ENCODE data around the gene AIMP1.

AIMP1 gene

DNA sequence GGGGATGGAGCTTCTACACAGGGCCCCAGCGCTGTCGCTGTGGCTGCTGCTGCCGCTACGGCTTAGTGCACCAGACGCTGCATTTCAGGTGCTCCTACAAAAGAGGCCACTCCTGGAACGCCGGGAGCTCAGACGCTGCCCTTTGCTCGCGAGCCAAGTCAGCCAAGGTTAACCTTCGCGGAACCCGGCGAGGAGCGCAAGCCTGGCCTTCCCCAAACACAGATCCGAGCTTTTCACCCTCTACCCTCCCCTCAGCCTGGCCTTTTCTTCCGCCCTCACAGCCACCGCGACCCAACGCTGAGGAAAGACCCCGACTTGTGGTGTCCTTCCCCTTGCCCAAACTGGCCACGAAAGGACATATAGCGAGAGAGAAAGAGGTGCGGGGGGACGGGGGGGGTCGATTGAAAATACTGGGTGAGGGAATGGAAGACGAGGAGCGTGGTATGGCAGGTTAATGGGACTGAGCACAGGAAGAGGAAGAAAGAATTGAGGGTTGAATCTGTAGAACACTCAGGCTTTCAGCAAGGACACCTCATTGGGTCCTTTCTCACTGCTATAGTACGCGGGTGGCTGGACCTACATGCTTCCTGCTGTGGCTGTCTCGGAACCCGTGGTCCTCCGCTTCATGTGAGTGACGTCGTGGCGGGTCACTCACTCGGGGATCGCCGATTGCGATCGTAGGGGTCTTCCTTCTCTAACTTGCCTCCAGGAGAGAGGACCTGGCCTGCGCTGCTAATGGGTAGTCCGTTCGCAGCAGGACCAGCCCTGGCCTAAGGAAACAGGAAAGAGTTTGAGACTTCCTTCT lies at the start of gene AIMP1, which contains the start of gene TBCK (continued):
- TF ChIP-seq MZF1 (tag by site-specific recombination; IDR thresholded peaks at IDR 0.05; ENCODE audit: borderline replicate concordance) (no peak), KLF1 (tag by site-specific recombination; IDR thresholded peaks at IDR 0.05) (no peak), ZNF561 (tag by site-specific recombination; IDR thresholded peaks at IDR 0.05; ENCODE audit: borderline replicate concordance) (no peak), ZNF2 (tag by site-specific recombination; IDR thresholded peaks at IDR 0.05) (0 out of 2 replicates have a peak, but pooled peaks have one; percentile 50), KLF9 (tag by site-specific recombination; IDR thresholded peaks at IDR 0.05; ENCODE audit: low read depth) (peak; percentile 12; the same call in 1 of the 2 replicates), IKZF3 (tag by site-specific recombination; IDR thresholded peaks at IDR 0.05) (no peak), TSHZ1 (tag by site-specific recombination; IDR thresholded peaks at IDR 0.05; ENCODE audit: borderline replicate concordance) (no peak), ZBTB17 (tag by site-specific recombination; IDR thresholded peaks at IDR 0.05) (peak; percentile 93), ZNF146 (tag by site-specific recombination; IDR thresholded peaks at IDR 0.05) (no peak), ZNF366 (tag by site-specific recombination; conservative IDR thresholded peaks at IDR 0.05) (no peak), ZFP69B (tag by site-specific recombination; IDR thresholded peaks at IDR 0.05) (no peak), ZNF202 (tag by site-specific recombination; IDR thresholded peaks at IDR 0.05; ENCODE audit: borderline replicate concordance) (no peak), GLI2 (tag by site-specific recombination; IDR thresholded peaks at IDR 0.05; ENCODE audit: borderline replicate concordance, low read depth) (no peak), REPIN1 (tag by site-specific recombination; IDR thresholded peaks at IDR 0.05; ENCODE audit: low read depth) (no peak), ZNF510 (tag by site-specific recombination; IDR thresholded peaks at IDR 0.05; ENCODE audit: insufficient replicate concordance) (no peak), PRDM1 (tag by site-specific recombination; IDR thresholded peaks at IDR 0.05) (no peak), ZNF707 (tag by site-specific recombination; IDR thresholded peaks at IDR 0.05) (no peak), ZNF473 (tag by site-specific recombination; IDR thresholded peaks at IDR 0.05) (no peak), ZFP37 (tag by site-specific recombination; IDR thresholded peaks at IDR 0.05) (no peak), ZXDB (tag by site-specific recombination; IDR thresholded peaks at IDR 0.05) (peak; percentile 85), PRDM2 (tag by site-specific recombination; IDR thresholded peaks at IDR 0.05; ENCODE audit: borderline replicate concordance) (no peak), KLF7 (tag by site-specific recombination; IDR thresholded peaks at IDR 0.05; ENCODE audit: borderline replicate concordance) (no peak), ZNF174 (tag by site-specific recombination; IDR thresholded peaks at IDR 0.05) (no peak), ZNF184 (tag by site-specific recombination; IDR thresholded peaks at IDR 0.05) (no peak), ZNF521 (tag by site-specific recombination; IDR thresholded peaks at IDR 0.05) (no peak), ZNF529 (tag by site-specific recombination; IDR thresholded peaks at IDR 0.05; ENCODE audit: insufficient replicate concordance) (no peak)
- TF ChIP-seq, protein P1, sequence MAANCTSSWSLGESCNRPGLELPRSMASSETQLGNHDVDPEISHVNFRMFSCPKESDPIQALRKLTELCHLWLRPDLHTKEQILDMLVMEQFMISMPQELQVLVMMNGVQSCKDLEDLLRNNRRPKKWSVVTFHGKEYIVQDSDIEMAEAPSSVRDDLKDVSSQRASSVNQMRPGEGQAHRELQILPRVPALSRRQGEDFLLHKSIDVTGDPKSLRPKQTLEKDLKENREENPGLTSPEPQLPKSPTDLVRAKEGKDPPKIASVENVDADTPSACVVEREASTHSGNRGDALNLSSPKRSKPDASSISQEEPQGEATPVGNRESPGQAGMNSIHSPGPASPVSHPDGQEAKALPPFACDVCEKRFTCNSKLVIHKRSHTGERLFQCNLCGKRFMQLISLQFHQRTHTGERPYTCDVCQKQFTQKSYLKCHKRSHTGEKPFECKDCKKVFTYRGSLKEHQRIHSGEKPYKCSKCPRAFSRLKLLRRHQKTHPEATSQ (tag by site-specific recombination; IDR thresholded peaks at IDR 0.05), result no peak
- TF ChIP-seq, protein P2, sequence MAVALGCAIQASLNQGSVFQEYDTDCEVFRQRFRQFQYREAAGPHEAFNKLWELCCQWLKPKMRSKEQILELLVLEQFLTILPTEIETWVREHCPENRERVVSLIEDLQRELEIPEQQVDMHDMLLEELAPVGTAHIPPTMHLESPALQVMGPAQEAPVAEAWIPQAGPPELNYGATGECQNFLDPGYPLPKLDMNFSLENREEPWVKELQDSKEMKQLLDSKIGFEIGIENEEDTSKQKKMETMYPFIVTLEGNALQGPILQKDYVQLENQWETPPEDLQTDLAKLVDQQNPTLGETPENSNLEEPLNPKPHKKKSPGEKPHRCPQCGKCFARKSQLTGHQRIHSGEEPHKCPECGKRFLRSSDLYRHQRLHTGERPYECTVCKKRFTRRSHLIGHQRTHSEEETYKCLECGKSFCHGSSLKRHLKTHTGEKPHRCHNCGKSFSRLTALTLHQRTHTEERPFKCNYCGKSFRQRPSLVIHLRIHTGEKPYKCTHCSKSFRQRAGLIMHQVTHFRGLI (tag by site-specific recombination; IDR thresholded peaks at IDR 0.05), result no peak
